Measurements from ENCODE around the gene TIMP4. TPM values are rescaled to one million over a fixed set of nuclear protein-coding genes. Genes with fewer than 3 reads are reported as not detected.

Gene TIMP4
- total RNA-seq, 1 experiment from 2014 or later = 8.4 TPM

GRCh38 chr3:12187448-12188327, 29.0 kb upstream of the TIMP4 start:
- no peaks in the 10 kb centered on the region for H3K79me1 ChIP-seq (ENCODE audit: insufficient read depth, low read depth, low read length, poor library complexity, severe bottlenecking)
- no peak overlapping the region for H4K8ac ChIP-seq (replicated peaks; ENCODE audit: insufficient read length, low read depth, low read length)
- H4K5ac ChIP-seq (ENCODE audit: insufficient read length, low read depth, low read length) = no peak overlapping the region
- peaks cover 2 to 4% of the 10 kb centered on the region in 2 experiments; a peak in 1 of 4 replicates for H3K4me1 Mint-ChIP-seq
- DNase-seq = no peak
- H3K27me3 Mint-ChIP-seq (ENCODE audit: low read depth) = no peaks in the 10 kb centered on the region
- WGBS (ENCODE audit: extremely low coverage, insufficient read length, low lambda C conversion rate) = no CpG with 5 or more reads among the region's 7 CpGs
- peak overlapping the region in 1 of 3 experiments; percentile 78; a peak in 2 of 7 replicates for H3K27ac Mint-ChIP-seq
- H3K79me2 ChIP-seq (ENCODE audit: insufficient read depth, low read length) = no peaks in the 10 kb centered on the region
- no peaks in the 10 kb centered on the region for H3K9me3 ChIP-seq (ENCODE audit: control insufficient read depth, low read depth, low read length)
- no peak overlapping the region for H3K4me3 Mint-ChIP-seq
- no peak overlapping the region for H3K27ac ChIP-seq (ENCODE audit: insufficient read length, low read depth, low read length)
- no peak overlapping the region for H2BK12ac ChIP-seq (ENCODE audit: insufficient read length, low read depth, low read length)
- H3K9ac ChIP-seq (ENCODE audit: extremely low read depth, insufficient read length, low read length) = no peak overlapping the region
- peak overlapping the region; percentile 13; the same call in 1 of the 2 replicates for H3K14ac ChIP-seq (ENCODE audit: insufficient read depth, low read length)
- H3K9me3 Mint-ChIP-seq = no peaks in the 10 kb centered on the region; a peak in 1 of 5 replicates
- H2BK15ac ChIP-seq (ENCODE audit: low read depth, low read length) = no peak overlapping the region
- no peak overlapping the region for H2BK120ac ChIP-seq (ENCODE audit: low read depth, low read length, poor library complexity, severe bottlenecking)
- H2BK5ac ChIP-seq (ENCODE audit: insufficient read length, low read length) = no peak overlapping the region
- no peak overlapping the region for H3K56ac ChIP-seq (ENCODE audit: insufficient read length, low read depth, low read length)
- no peaks in the 10 kb centered on the region for H3K27me3 ChIP-seq (ENCODE audit: insufficient read depth, low read length)
- no peaks in the 10 kb centered on the region for H3K23me2 ChIP-seq (ENCODE audit: insufficient read length, low read depth, low read length, poor library complexity, severe bottlenecking)
- H2BK20ac ChIP-seq (ENCODE audit: low read depth, low read length, poor library complexity, severe bottlenecking) = no peak overlapping the region
- no peak overlapping the region for H3T11ph ChIP-seq (ENCODE audit: low read length)
- no peaks in the 10 kb centered on the region for H4K20me1 ChIP-seq (ENCODE audit: control insufficient read depth, insufficient read depth, insufficient read length)
- no peak overlapping the region for H3K4ac ChIP-seq (ENCODE audit: low read depth, low read length)
- H3K18ac ChIP-seq (ENCODE audit: insufficient read length, low read depth, low read length) = no peak overlapping the region
- H3K4me1 ChIP-seq (ENCODE audit: insufficient read depth, low read length) = no peaks in the 10 kb centered on the region
- H3K4me2 ChIP-seq (ENCODE audit: insufficient read depth, insufficient read length, low read length) = no peak overlapping the region
- no peak overlapping the region for H3K23ac ChIP-seq (ENCODE audit: insufficient read length, low read depth, low read length)
- H3K36me3 Mint-ChIP-seq (ENCODE audit: insufficient read depth in 1 of 3, low read depth in 3 of 3) = no peaks in the 10 kb centered on the region; a peak in 2 of 7 replicates
- H2AFZ ChIP-seq (ENCODE audit: low read length) = no peak overlapping the region
- no peak overlapping the region for H4K91ac ChIP-seq (ENCODE audit: insufficient read length, low read depth, low read length)
- H2AK5ac ChIP-seq (ENCODE audit: insufficient read length, low read length) = no peak overlapping the region
- no peak for TF ChIP-seq CTCF (conservative IDR thresholded peaks at IDR 0.05)
